ENCODE results near the gene HIP1.

DNA sequence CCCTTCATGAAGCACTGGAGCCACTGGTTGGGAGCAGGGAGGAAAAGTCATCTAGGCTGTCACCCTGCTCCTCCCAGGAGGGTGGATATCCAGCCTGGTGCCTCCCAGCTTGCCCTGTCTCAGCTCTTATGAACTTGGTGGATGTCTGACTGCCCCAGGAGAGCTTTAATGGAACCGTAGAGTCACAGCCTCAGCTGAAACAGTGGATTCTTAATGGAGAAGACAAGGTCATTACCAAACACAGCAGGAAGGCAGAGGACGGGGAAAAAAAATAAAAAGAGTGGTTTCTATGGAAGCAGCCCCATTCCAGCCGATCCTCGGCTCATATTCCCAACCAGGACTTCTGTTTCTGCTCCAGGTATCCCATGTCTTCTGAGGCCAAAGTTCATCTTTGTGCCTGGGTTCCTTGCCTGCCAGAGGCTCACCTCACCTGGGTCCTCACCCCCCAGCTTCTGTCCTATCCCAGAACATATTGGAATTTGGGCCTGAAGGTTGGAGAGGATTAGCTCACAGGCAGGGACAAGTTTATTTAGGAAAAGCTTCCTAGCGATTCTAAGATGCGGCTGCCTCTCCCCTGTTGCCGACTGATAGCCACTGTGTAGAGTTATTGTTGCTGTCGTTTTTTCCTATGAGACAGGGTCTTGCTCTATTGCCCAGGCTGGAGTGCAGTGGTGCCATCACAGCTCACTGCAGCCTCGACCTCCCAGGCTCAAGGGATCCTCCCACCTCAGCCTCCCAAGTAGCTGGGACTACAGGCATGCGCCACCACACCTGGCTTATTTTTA is 17.7 kb upstream of the HIP1 start:
- no peak for TF ChIP-seq EP300 (IDR thresholded peaks at IDR 0.05)
- TF ChIP-seq, protein P1, sequence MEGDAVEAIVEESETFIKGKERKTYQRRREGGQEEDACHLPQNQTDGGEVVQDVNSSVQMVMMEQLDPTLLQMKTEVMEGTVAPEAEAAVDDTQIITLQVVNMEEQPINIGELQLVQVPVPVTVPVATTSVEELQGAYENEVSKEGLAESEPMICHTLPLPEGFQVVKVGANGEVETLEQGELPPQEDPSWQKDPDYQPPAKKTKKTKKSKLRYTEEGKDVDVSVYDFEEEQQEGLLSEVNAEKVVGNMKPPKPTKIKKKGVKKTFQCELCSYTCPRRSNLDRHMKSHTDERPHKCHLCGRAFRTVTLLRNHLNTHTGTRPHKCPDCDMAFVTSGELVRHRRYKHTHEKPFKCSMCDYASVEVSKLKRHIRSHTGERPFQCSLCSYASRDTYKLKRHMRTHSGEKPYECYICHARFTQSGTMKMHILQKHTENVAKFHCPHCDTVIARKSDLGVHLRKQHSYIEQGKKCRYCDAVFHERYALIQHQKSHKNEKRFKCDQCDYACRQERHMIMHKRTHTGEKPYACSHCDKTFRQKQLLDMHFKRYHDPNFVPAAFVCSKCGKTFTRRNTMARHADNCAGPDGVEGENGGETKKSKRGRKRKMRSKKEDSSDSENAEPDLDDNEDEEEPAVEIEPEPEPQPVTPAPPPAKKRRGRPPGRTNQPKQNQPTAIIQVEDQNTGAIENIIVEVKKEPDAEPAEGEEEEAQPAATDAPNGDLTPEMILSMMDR (IDR thresholded peaks at IDR 0.05), result no peak

Data from esophagus muscularis mucosa (tissue), 3 donors.